ENCODE measurements around the gene DHRS4L2.
"Not testable (repeated sequence)": the region's sequence is repeated elsewhere in the genome, so short reads cannot be mapped to it uniquely, and the experiment has no call there.

Gene DHRS4L2

GRCh38 chr14:23974041-23974440, 14.7 kb upstream of the DHRS4L2 start:
- DNase-seq, result not testable (repeated sequence)

DNA sequence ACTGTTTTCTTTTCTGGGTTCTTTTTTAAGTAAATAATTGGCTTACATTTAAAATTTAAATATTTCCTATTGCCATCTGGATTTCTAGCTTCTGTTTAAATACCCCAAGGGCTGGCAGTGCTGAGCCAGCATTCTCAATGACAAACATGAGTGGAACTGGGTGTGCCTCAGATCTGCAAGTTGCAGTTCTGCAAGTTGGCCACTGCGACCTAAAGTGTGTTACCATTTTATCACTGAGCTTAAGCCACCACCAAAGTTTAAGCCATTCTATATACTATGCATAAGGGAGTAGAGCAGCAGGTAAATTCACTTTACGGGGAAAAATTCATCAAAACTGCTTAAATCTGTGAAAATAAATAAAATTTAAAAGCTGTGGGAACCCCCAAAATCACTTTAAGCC, 11.5 kb upstream of the DHRS4L2 start:
- DNase-seq, result not testable (repeated sequence)

- DNase-seq, result not testable (repeated sequence)
These were observed 6.5 kb upstream of the DHRS4L2 start for GRCh38 chr14:23981951-23982813.

DNA sequence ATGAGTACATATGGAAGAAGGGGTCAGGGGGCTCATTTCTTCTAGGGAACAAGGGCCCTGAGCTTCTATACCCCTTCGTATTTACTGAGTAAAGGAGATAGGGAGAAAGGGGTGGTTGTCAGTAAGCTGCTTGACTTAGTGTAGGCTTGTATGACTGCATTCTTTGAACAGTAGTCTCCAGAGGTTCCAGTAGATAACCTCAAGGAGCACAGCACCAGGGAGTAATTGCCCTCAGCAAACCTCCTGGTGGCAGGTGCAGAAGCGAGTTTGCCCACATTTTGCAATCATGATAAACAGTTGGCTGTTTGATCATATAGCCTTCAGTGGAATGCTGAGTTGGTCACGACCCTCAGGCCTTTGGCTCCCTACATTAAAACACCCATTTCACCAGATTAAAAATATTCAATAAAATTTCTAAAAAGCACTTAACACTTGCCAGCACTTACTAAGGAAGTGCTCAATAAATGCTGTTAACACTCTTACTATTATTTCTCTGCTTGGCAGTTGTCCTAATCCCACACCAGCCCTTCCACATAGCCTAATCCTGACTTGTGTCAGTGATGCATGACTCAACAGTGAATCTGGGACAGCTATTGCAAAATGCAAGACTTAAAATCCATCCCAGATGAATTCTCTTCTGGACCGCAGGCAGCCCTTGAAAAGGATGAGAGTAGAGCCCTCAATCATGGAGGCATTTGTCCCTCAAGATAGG, 3.7 kb upstream of the DHRS4L2 start:
- DNase-seq, result no peak

DNA sequence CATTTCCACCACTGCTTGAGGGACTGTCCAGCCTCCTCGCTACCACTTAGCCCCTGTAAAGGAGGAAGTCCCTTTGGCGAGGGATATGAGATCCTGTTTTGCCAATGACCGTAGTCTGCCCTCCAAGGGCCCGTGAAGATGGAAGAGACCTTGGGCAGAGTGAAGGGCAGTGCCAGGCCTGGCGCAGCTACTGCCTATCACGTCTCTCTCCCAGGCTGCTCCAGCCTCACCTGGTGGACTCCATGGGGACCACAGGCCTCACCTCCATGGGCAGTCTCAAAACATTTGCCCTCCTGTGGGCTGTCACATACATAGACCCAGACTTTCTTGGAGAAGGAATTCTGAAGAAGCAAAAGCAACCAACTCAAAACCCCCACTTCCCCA, 514 bp upstream of the DHRS4L2 start:
- not testable (repeated sequence) for DNase-seq

DNA sequence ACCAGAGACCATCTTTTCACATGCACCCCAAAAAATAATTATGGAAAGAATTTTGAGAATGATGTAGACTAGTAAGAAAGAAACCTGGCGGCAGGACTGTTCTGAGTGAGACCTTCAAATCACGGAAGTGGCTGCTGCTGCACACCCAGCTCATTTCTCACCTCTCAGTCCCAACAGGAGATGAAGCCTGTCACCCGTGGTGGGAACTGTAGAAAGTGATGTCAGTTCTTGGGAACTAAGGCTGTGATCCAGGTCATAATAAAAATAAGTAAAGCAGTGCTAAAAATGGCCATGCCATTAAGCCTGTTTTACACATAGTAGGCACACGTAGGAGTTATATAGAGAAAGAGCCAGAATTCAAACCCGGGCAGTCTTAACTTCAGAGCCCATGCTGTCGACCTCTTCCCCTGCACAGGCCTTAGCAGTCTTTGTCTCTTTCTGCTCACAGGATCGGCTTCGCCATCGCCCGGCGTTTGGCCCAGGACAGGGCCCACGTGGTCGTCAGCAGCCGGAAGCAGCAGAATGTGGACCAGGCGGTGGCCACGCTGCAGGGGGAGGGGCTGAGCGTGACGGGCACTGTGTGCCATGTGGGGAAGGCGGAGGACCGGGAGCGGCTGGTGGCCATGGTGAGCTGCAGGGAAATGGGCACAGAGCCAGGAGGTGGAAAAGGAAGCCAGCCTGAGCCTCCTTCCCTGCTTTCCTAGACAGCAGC, 1.2 kb downstream of the DHRS4L2 start:
- DNase-seq, result peak; percentile 45

DNA sequence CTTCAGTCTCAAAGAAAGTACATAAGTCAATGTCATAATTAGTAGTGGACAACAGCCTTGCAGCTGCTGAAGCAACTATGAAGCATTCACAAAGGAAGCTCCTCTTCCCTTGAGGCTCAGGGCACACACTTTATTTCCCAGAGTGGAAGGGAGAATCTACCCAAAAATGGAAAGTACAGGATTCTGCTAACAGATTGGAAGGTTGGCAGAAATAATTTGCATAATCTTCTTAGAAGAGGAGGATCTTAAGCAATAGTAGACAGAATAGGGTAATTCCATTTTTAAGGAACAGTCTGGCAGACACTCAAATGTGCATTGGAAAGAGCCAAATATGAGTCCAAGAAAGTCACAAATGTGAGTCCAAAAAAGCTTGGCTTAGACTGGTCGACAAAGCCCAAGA, 2.2 kb downstream of the DHRS4L2 start:
- DNase-seq, result not testable (repeated sequence)

DNA sequence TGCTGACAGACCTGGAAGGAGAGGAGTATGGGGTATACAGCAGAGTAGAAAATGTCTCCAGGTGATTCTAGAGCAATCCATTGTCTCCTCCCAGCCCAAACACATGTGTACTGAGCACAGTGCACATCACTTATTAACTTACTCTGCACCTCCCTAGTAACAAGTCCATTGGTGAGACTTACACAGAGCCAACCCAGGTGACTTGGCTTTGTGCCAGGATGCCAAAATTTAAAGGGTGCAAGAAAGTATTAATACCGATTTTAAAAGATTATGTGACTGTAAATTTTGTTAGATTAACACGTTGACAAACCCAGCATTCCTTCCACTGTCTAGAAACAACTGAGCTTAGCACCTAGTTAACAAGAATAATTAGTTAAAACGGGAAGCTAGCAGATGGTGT, 4.3 kb downstream of the DHRS4L2 start:
- DNase-seq, result not testable (repeated sequence)

DNA sequence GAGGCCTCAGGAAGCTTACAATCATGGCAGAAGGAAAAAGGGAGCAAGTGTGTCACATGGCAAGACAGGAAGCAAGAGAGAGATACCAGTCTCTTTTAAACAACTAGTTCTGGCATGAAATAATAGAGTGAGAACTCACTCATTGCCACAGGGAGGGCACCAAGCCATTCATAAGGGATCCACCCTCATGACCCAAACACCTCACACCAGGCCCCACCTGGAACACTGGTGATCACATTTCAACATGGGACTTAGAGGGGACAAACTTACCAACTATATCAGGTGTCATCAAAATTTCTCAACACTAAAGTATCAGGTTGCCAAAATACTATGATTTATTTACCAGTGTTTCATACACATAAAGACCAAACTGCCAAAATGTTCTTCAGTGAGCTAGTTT, 7.3 kb downstream of the DHRS4L2 start:
- DNase-seq, result not testable (repeated sequence)

DNA sequence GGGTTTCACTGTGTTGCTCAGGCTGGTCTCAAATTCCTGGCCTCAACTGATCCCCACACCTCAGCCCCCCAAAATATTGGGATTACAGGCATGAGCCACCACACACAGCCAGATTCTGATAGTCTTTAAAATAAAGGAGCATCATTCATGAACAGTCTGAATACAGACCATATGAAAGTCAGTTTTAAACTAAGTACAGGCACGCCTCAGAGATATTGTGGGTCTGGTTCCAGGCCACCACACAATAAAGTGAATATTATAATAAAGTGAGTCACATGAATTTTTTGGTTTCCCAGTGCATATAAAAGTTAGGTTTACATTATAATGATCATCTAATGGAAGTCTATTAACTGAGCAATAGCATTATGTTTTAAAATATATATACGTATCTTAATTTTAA, 8.1 kb downstream of the DHRS4L2 start:
- DNase-seq, result not testable (repeated sequence)

DNA sequence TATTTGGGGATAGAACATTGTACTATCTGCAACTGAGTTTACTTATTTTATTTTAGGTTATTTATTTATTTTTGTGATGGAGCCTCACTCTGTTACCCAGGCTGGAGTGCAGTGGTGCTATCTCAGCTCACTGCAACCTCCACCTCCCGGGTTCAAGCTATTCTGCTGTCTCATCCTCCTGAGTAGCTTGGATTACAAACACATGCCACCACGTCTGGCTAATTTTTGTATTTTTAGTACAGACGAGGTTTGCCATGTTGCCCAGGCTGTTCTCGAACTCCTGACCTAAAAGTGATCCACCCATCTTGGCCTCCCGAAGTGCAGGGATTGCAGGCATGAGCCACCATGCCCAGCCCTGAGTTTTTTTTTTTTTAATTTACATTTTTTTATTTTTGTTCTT, 10.9 kb downstream of the DHRS4L2 start:
- DNase-seq, result not testable (repeated sequence)

DNA sequence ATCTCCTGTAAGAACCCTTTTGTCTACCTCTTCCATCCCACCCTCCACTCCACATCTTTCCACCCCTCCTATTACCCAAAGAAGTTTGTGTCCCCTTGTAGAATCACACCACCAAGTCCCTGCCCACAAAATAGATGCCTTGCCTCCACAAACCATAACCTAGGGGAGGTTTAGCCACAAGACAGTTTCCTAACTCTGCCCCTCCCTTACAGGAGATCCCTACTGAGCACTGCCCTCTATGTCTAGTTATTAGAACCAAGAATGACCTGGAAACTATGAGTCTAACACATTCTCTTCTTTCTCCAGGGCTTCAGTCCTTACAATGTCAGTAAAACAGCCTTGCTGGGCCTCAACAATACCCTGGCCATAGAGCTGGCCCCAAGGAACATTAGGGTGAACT, 12.3 kb downstream of the DHRS4L2 start:
- not testable (repeated sequence) for DNase-seq

- DNase-seq, result not testable (repeated sequence)
These were observed 12.9 kb downstream of the DHRS4L2 start for GRCh38 chr14:24001679-24002078.

GRCh38 chr14:24006471-24006816, 17.7 kb downstream of the DHRS4L2 start:
- not testable (repeated sequence) for DNase-seq

GRCh38 chr14:24006817-24007652, 18.3 kb downstream of the DHRS4L2 start:
- peak; percentile 34 for DNase-seq

DNA sequence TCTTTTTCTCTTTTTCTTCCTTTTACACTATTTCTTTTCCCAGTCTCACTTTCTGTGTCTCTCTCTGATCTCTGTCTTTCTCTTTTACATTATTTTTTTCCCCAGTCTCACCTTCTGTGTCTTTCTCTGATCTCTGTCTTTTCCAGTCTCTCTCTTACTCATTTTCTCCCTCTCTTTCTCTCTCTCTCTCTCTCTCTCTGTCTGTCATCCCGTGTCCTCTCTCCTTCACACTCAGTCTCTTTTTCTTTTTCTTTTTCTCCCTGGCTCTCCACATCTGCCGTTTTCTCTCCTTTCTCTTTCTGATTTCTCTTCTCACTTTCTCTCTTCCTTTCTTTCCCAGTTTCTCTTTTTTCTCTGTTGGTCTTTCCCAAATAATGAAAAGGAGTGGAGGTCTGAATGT, 22.3 kb downstream of the DHRS4L2 start:
- DNase-seq, result no peak

GRCh38 chr14:24012726-24013273, 24.1 kb downstream of the DHRS4L2 start:
- DNase-seq, result not testable (repeated sequence)

DNA sequence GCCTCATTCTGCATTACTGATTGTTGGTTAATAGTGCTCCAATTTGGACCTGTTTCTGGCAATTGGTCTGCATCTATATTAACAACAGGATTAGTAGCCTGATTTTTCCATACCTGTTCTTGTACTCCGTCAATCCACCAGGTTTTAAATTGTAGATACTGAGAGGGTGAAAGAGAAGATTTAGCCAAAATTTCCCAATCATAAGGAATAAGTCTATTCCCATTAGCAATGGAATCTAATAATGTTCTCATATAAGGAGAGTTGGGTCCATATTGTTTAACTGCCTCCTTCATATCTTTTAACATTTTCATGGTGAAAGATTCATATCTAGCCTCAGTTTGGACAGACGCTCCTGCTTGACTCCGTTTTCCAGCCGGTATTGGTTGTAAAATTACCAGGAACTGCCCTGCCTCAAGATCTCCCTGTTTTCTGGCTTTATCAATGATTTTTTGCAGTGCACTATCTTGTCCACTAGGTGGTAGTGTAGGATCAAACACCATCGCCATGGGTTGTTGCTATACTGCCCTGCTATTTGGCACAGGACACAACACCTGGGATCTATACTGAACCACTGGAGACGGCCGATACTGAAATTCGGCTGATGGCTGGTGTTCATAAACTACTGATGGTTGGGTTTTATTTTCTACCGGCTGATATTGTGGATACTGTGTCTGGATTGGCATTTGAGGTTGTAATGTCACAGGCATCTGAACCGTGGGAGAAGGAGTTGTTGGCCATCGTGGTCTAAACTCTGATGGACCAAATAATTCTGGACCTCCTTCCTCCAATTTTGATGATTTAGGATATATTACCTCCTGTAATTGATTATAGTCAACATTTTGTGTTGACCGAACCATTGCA, 25.2 kb downstream of the DHRS4L2 start:
- DNase-seq, result peak; percentile 77

DNA sequence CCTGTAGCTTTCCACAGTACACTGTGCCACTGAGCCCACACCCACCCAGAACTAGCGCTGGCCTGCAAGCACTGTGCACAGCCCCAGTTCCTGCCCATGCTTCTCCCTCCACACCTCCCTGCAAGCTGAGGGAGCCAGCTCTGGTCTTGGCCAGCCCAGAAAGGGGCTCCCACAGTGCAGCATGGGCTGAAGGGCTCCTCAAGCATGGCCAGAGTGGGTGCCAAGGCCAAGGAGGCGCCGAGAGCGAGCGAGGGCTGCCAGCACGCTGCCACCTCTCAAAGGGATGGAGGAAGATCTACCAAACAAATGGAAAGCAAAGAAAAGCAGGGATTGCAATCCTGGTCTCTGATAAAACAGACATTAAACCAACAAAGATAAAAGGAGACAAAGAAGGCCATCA, 27.0 kb downstream of the DHRS4L2 start:
- DNase-seq, result not testable (repeated sequence)

DNA sequence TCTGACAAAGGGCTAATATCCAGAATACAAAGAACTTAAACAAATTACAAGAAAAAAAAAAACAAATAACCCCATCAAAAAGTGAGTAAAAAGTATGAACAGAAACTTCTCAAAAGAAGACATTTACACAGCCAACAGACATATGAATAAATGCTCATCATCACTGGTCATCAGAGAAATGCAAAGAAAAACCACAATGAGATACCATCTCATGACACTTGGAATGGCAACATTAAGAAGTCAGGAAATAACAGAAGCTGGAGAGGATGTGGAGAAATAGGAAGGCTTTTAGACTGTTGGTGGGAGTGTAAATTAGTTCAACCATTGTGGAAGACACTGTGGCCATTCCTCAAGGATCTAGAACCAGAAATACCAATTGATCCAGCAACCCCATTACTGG, 30.2 kb downstream of the DHRS4L2 start:
- not testable (repeated sequence) for DNase-seq

DNA sequence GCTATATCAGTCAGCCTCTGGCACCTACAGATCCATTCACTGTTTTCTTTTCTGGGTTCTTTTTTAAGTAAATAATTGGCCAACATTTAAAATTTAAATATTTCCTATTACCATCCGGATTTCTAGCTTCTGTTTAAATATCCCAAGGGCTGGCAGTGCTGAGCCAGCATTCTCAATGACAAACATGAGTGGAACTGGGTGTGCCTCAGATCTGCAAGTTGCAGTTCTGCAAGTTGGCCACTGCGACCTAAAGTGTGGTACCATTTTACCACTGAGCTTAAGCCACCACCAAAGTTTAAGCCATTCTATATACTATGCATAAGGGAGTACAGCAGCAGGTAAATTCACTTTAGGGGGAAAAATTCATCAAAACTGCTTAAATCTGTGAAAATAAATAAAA, 31.2 kb downstream of the DHRS4L2 start:
- DNase-seq, result not testable (repeated sequence)
